CD8-positive, alpha-beta memory T cell (primary cell): Measurements from ENCODE around the gene MT2A. TPM values are rescaled to one million over a fixed set of nuclear protein-coding genes. Genes with fewer than 3 reads are reported as not detected.
A peak's percentile ranks its signal among the peaks of the same experiment; 100 is the strongest.

ENCODE experiments used
- CTCF ChIA-PET: fragments of 350-600 bp; sonication (Branson Sonifier 250); formaldehyde crosslinking; loops from one replicate; lab custom pipeline; 2021; ENCODE audit warnings: antibody characterized with exemption; lab: Charles Lee
- POLR2A ChIA-PET: fragments of 350-600 bp; sonication (Branson Sonifier 250); formaldehyde crosslinking; loops from one replicate; lab custom pipeline; 2021; ENCODE audit warnings: antibody characterized with exemption; lab: Charles Lee
- DNase-seq, 5 donors: peaks; one replicate each; pipeline versions ENCODE4 v3.0.0 to v3.0.0-alpha.2; 2020 to 2022; ENCODE audit warnings: mixed read lengths in 1 of 5
- H3K27ac ChIP-seq: one replicate; pipeline ENCODE4 v1.7.0; 2013; ENCODE audit warnings: low read depth, mild to moderate bottlenecking, low read length, moderate library complexity
- H3K27me3 ChIP-seq: 2 replicates; pipeline ENCODE4 v1.7.0; 2013; ENCODE audit warnings: low read length, mild to moderate bottlenecking; ENCODE audit not compliant: insufficient read depth, poor library complexity, severe bottlenecking
- H3K36me3 ChIP-seq: 2 replicates; pipeline ENCODE4 v1.7.0; 2013; ENCODE audit warnings: mild to moderate bottlenecking, low read length, moderate library complexity; ENCODE audit not compliant: insufficient read depth
- H3K4me1 ChIP-seq: 2 replicates; pipeline ENCODE4 v1.7.0; 2013; ENCODE audit warnings: mild to moderate bottlenecking, low read length, moderate library complexity; ENCODE audit not compliant: insufficient read depth
- H3K4me3 ChIP-seq: 2 replicates; pipeline ENCODE4 v1.7.0; 2013; ENCODE audit warnings: mild to moderate bottlenecking, low read length
- H3K9me3 ChIP-seq: 2 replicates; pipeline ENCODE4 v1.7.0; 2013; ENCODE audit warnings: mild to moderate bottlenecking, low read length
- H3K27ac Mint-ChIP-seq, 8 donors: one replicate each; pipeline ENCODE4 v1.8.0; 2020 to 2021; ENCODE audit warnings: mixed read lengths in 8 of 8, mild to moderate bottlenecking in 6 of 8, inconsistent platforms in 3 of 8, moderate library complexity in 3 of 8
- H3K27me3 Mint-ChIP-seq, 2 donors: one replicate each; pipeline ENCODE4 v1.8.0; 2020 to 2021; ENCODE audit warnings: mixed read lengths in 2 of 2, mild to moderate bottlenecking in 1 of 2, moderate library complexity in 1 of 2
- H3K36me3 Mint-ChIP-seq, 3 donors: one replicate each; pipeline ENCODE4 v1.8.0; 2020 to 2021; ENCODE audit warnings: mixed read lengths in 3 of 3, inconsistent platforms in 1 of 3, mild to moderate bottlenecking in 1 of 3
- H3K4me1 Mint-ChIP-seq, 3 donors: one replicate each; pipeline ENCODE4 v1.8.0; 2020 to 2021; ENCODE audit warnings: mixed read lengths in 3 of 3, inconsistent platforms in 1 of 3, mild to moderate bottlenecking in 1 of 3
- H3K4me3 Mint-ChIP-seq, 7 donors: one replicate each; pipeline ENCODE4 v1.8.0; 2020 to 2021; ENCODE audit warnings: mixed read lengths in 7 of 7, mild to moderate bottlenecking in 6 of 7, moderate library complexity in 4 of 7, inconsistent platforms in 2 of 7
- H3K9me3 Mint-ChIP-seq, 5 donors: one replicate each; pipeline ENCODE4 v1.8.0; 2020 to 2022; ENCODE audit warnings: mixed read lengths in 5 of 5, mild to moderate bottlenecking in 3 of 5, moderate library complexity in 2 of 5, inconsistent platforms in 1 of 5
- polyA plus RNA-seq: library from polyadenylated mRNA; unstranded; fragments of 300-500 nt; fragmentation: Illumina TruSeq; gene quantifications from one replicate; pipeline ENCODE4 v1.2.3, GENCODE V29; 2021
- total RNA-seq, 2 experiments: library from RNA; stranded (reverse); gene quantifications; one replicate each; pipeline ENCODE4 v1.2.3, GENCODE V29; 2021

MT2A gene
- total and polyA plus RNA-seq, 3 experiments from 2014 or later: 285 to 435 (median 349) TPM

DNA sequence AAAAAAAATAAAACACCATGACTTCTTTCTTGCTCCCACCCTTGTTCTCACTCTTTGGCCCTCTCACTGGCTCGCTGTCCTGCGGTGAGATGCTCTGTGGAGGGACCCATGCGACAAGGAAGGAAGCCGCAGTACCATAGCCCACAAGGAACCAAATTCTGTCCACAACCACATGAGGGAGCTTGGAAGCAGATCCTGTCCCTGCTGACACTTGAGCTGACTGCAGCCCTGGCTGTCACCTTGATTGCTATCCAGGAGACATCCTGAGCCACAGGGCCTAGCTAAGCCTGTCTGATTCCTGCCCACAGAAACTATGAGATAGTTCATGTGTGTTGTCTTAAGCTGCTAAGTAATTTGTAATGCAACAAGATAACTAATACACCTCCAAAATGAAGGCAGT lies 4.8 kb upstream of the MT2A start:
- Mint-ChIP-seq H3K4me3 (peak overlapping the region in 1 of 7 donors; percentile 27), H3K27ac (no peak overlapping the region), H3K27me3 (peaks cover 7 to 10% of the 10 kb centered on the region in 2 donors), H3K36me3 (peaks cover 0 to 2% (median 0%) of the 10 kb centered on the region in 3 donors), H3K9me3 (no peaks in the 10 kb centered on the region), H3K4me1 (peaks cover 19 to 27% (median 23%) of the 10 kb centered on the region in 3 donors)
- no peak for DNase-seq
- Histone ChIP-seq H3K27ac (no peak overlapping the region), H3K9me3 (no peaks in the 10 kb centered on the region), H3K4me3 (no peak overlapping the region), H3K4me1 (peaks cover 15% of the 10 kb centered on the region), H3K36me3 (no peaks in the 10 kb centered on the region), H3K27me3 (no peaks in the 10 kb centered on the region)
- ChIA-PET POLR2A (interaction anchor here (0.9 to 1.9 kb wide), 2 partner anchors 79 to 98 kb away, joined by 4 to 6 read pairs; no protein-coding TSS in a partner anchor), CTCF (interaction anchor here (0.7 to 6.5 kb wide), 4 partner anchors 12 to 98 kb away, joined by 3 to 29 read pairs (median 3); no protein-coding TSS in a partner anchor)

DNA sequence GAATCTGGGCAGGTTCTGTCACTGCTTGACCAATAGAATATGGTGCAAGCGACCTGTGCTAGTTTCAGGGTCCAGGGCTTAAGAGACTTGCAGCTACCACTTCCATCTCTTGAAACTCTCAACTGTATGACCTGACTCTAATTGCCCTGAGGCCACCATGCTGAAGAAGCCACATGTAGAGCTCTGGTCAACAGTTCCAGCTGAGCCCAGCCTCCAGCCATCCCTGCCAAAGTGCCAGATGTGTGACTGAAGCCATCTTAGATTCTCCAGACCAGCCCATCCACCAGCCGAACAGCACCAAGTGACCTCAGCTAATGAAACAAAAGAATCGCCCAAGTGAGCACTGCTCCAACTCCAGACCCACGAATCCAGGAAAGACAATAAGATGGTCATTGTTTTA lies 3.4 kb upstream of the MT2A start:
- Mint-ChIP-seq H3K27me3 (peaks cover 3 to 10% of the 10 kb centered on the region in 2 donors), H3K4me1 (peaks cover 31 to 39% (median 35%) of the 10 kb centered on the region in 3 donors)
- CTCF ChIA-PET: interaction anchor here (1.1 to 6.5 kb wide), 4 partner anchors 20 to 97 kb away, joined by 4 to 29 read pairs (median 8); partner anchors contain the start of gene MT1E

DNA sequence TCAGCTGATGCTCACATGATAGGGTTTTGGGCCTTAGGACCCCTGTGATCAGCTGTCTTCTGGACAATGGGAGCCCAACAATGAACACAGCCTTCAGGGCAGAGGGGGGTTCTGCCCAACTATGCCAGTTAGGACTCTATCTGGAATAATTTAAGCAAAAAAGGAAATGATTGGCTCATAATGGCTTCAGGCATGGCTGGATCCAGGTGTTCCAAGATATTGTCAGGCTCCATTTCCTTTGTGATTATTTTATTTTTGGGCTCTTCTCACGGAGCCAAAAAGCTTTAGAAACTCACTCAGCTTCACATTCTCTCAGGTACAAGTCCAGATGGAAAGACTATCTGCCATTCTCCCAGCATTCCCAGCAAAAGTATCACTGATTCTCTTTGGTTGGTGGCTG lies 2.9 kb upstream of the MT2A start:
- no peak overlapping the region for H3K4me3 ChIP-seq
- Mint-ChIP-seq H3K9me3 (no peaks in the 10 kb centered on the region), H3K4me1 (peaks cover 35 to 41% (median 36%) of the 10 kb centered on the region in 3 donors), H3K4me3 (peak overlapping the region in 1 of 7 donors; percentile 43), H3K27ac (peak overlapping the region in 5 of 8 donors; percentile 29 to 98 (median 93)), H3K27me3 (peaks cover 3 to 5% of the 10 kb centered on the region in 2 donors), H3K36me3 (peaks cover 0 to 8% (median 0%) of the 10 kb centered on the region in 3 donors)
- H3K36me3 ChIP-seq: no peaks in the 10 kb centered on the region
- no peak for DNase-seq
- no peaks in the 10 kb centered on the region for H3K9me3 ChIP-seq
- H3K27me3 ChIP-seq: no peaks in the 10 kb centered on the region
- H3K4me1 ChIP-seq: peaks cover 28% of the 10 kb centered on the region
- CTCF ChIA-PET: interaction anchor here (1.1 to 6.5 kb wide), 4 partner anchors 20 to 96 kb away, joined by 4 to 29 read pairs (median 8); partner anchors contain the start of gene MT1E
- POLR2A ChIA-PET: interaction anchor here (0.7 kb wide), 1 partner anchor 103 kb away, joined by 3 read pairs; no protein-coding TSS in a partner anchor
- H3K27ac ChIP-seq: no peak overlapping the region

More for the DNA sequence above, 3.4 kb upstream of the MT2A start:
- DNase-seq: no peak
- no peaks in the 10 kb centered on the region for H3K9me3 ChIP-seq
- no peak overlapping the region for H3K4me3 ChIP-seq
- no peaks in the 10 kb centered on the region for H3K27me3 ChIP-seq
- no peaks in the 10 kb centered on the region for H3K9me3 Mint-ChIP-seq
- H3K27ac Mint-ChIP-seq: peak overlapping the region in 4 of 8 donors; percentile 19 to 72 (median 67)
- POLR2A ChIA-PET: interaction anchor here (0.7 kb wide), 1 partner anchor 104 kb away, joined by 3 read pairs; no protein-coding TSS in a partner anchor
- H3K4me1 ChIP-seq: peaks cover 23% of the 10 kb centered on the region
- H3K36me3 ChIP-seq: no peaks in the 10 kb centered on the region
- H3K27ac ChIP-seq: no peak overlapping the region
- peaks cover 0 to 8% (median 0%) of the 10 kb centered on the region in 3 donors for H3K36me3 Mint-ChIP-seq
- H3K4me3 Mint-ChIP-seq: peak overlapping the region in 1 of 7 donors; percentile 24

DNA sequence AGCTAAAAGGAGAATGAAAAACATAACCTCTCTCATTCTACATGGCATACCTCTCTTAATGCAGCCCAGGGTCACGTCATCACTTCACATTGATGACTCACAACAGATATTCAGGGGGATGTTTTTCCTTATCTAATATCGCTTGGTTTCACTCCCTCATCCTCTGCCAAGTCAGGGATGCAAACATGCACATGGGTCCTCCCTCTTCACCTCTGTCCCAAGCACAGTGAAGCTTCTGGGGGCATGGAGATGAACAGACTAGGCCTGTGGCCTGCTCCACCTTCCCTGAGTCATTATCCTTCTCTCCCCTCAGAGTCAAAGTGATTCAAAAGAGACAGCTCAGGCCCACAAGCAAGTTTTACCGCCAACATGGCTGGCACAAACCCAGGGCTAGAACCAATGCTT lies 2.3 kb upstream of the MT2A start:
- H3K4me3 Mint-ChIP-seq: peak overlapping the region in 3 of 7 donors; percentile 43 to 81 (median 59)
- H3K9me3 Mint-ChIP-seq: no peaks in the 10 kb centered on the region
- Histone ChIP-seq H3K4me3 (no peak overlapping the region), H3K27ac (no peak overlapping the region), H3K9me3 (no peaks in the 10 kb centered on the region), H3K4me1 (peaks cover 34% of the 10 kb centered on the region), H3K27me3 (no peaks in the 10 kb centered on the region), H3K36me3 (no peaks in the 10 kb centered on the region)
- peaks cover 2% of the 10 kb centered on the region in 2 donors for H3K27me3 Mint-ChIP-seq
- H3K4me1 Mint-ChIP-seq: peaks cover 40 to 44% (median 40%) of the 10 kb centered on the region in 3 donors
- peak overlapping the region in 7 of 8 donors; percentile 7 to 98 (median 92) for H3K27ac Mint-ChIP-seq
- no peak for DNase-seq
- POLR2A ChIA-PET: no interaction called here
- CTCF ChIA-PET: interaction anchor here (1.6 to 6.5 kb wide), 4 partner anchors 19 to 96 kb away, joined by 4 to 29 read pairs (median 8); partner anchors contain the start of gene MT1E
- H3K36me3 Mint-ChIP-seq: peaks cover 0 to 8% (median 0%) of the 10 kb centered on the region in 3 donors

DNA sequence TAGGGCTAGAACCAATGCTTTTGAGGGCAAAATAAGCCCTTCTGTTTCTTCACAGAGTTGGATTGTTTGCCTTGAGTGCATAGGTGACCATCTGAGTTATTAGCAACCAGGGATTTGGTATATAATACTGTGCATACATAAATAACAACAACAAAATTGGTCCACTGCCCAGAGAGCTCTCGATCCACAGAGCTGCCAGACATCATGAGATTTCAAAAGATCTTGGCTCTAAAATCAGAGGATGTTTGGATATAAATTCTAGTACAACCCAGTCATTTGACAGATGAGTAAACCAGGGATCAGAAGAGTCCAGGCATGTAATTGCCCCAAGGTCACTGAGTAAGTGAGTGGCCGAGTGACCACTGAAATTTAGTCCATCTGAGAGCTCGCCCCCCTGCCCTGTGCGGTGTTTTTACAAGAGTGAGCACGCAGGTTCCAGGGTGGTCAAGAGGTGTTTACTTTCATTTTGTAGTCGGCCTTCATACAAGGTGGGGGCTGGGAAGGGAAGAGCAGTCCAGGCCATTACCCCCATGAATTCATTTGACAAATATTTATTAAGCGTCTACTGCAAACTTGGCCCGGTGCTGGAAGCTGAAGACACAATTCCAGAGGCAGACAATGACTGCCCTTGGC lies 1.8 kb upstream of the MT2A start:
- POLR2A ChIA-PET: interaction anchor here (1.8 kb wide), 1 partner anchor 76 kb away, joined by 6 read pairs; the partner anchor contains the start of gene MT1X
- CTCF ChIA-PET: interaction anchor here (1.6 to 6.5 kb wide), 3 partner anchors 19 to 95 kb away, joined by 4 to 29 read pairs (median 10); partner anchors contain the start of gene MT1E
- H3K27ac ChIP-seq: no peak overlapping the region
- no peak for DNase-seq
- Mint-ChIP-seq H3K27me3 (peaks cover 0 to 2% of the 10 kb centered on the region in 2 donors), H3K9me3 (no peaks in the 10 kb centered on the region), H3K36me3 (peaks cover 0 to 8% (median 0%) of the 10 kb centered on the region in 3 donors), H3K4me3 (peak overlapping the region; percentile 49 to 98 (median 81)), H3K4me1 (peaks cover 46 to 50% (median 46%) of the 10 kb centered on the region in 3 donors), H3K27ac (peak overlapping the region; percentile 85 to 98 (median 92))
- peaks cover 39% of the 10 kb centered on the region for H3K4me1 ChIP-seq
- H3K27me3 ChIP-seq: no peaks in the 10 kb centered on the region
- H3K4me3 ChIP-seq: no peak overlapping the region
- no peaks in the 10 kb centered on the region for H3K9me3 ChIP-seq
- no peaks in the 10 kb centered on the region for H3K36me3 ChIP-seq

DNA sequence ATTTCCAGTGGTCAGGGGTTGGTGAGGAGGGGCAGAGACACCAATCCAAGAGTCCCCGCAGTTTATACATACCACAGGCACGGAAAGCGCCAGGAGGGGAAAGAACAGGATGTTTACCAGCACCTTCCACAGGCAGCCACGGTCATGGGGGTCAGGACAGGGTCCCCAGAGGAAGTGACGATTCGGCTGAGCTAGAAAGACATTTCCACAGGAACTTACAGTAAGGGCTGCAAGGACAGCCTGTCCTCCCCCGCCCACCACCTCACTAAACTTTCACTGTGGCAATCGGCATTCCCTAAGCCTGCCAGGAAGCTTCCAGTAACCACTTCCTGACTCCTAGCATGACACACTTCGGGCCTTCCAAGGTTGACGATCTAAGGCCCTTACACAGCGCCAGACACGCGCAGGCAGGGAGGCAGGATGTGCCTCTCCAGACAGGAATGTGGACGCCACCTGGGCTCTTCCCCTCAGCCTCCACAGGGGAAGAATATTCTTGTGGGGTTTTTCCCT lies 1.2 kb upstream of the MT2A start:
- Histone ChIP-seq H3K4me1 (peaks cover 39% of the 10 kb centered on the region), H3K36me3 (no peaks in the 10 kb centered on the region), H3K9me3 (no peaks in the 10 kb centered on the region), H3K27me3 (no peaks in the 10 kb centered on the region), H3K4me3 (no peak overlapping the region), H3K27ac (no peak overlapping the region)
- peak overlapping the region; percentile 49 to 98 (median 89) for H3K4me3 Mint-ChIP-seq
- POLR2A ChIA-PET: interaction anchor here (1.8 kb wide), 1 partner anchor 75 kb away, joined by 6 read pairs; the partner anchor contains the start of gene MT1X
- H3K4me1 Mint-ChIP-seq: peaks cover 46 to 51% (median 48%) of the 10 kb centered on the region in 3 donors
- H3K36me3 Mint-ChIP-seq: peaks cover 0 to 8% (median 0%) of the 10 kb centered on the region in 3 donors
- H3K27me3 Mint-ChIP-seq: peaks cover 0 to 2% of the 10 kb centered on the region in 2 donors
- peak overlapping the region; percentile 85 to 98 (median 92) for H3K27ac Mint-ChIP-seq
- peak in 3 of 5 donors; percentile 32 to 51 (median 36) for DNase-seq
- no peaks in the 10 kb centered on the region for H3K9me3 Mint-ChIP-seq
- CTCF ChIA-PET: interaction anchor here (1.6 to 6.5 kb wide), 5 partner anchors 18 to 94 kb away, joined by 4 to 29 read pairs (median 6); partner anchors contain the start of gene MT1E

DNA sequence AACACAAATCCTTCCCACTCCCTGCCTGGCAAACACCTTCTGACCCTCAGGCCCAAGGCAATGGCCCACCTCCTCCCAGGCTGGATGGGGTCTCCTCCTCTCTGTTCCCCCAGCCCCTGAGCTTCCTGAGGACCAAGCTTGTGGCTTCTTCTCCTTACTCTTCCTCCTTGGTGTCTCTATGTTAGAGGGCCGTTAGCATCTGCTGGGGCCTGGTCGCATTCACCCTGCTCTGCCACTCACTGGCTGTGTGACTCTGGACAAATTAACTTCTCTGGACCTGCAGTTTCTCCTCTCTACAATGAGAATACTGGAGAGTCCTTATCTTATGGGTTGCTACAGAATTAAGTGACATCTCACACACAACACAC lies 725 bp upstream of the MT2A start:
- peaks cover 46 to 51% (median 48%) of the 10 kb centered on the region in 3 donors for H3K4me1 Mint-ChIP-seq
- peak overlapping the region; percentile 64 for H3K27ac ChIP-seq
- peak overlapping the region; percentile 27 to 98 (median 92) for H3K27ac Mint-ChIP-seq

More for the DNA sequence above, 725 bp upstream of the MT2A start:
- Mint-ChIP-seq H3K9me3 (no peaks in the 10 kb centered on the region), H3K36me3 (peaks cover 0 to 8% (median 0%) of the 10 kb centered on the region in 3 donors), H3K4me3 (peak overlapping the region; percentile 76 to 98 (median 95)), H3K27me3 (peaks cover 0 to 2% of the 10 kb centered on the region in 2 donors)
- Histone ChIP-seq H3K27me3 (no peaks in the 10 kb centered on the region), H3K9me3 (no peaks in the 10 kb centered on the region), H3K36me3 (no peaks in the 10 kb centered on the region), H3K4me3 (peak overlapping the region; percentile 98), H3K4me1 (peaks cover 39% of the 10 kb centered on the region)
- POLR2A ChIA-PET: interaction anchor here (1.3 to 1.8 kb wide), 2 partner anchors 75 to 101 kb away, joined by 3 to 6 read pairs; partner anchors contain the start of gene MT1X
- CTCF ChIA-PET: interaction anchor here (1.7 to 6.5 kb wide), 4 partner anchors 18 to 94 kb away, joined by 4 to 29 read pairs (median 8); partner anchors contain the start of gene MT1E
- DNase-seq: no peak
